GM19193 (cell line): Measurements from ENCODE around the gene RBM45.

Experiments used
- POLR2A ChIP-seq: IDR thresholded peaks from 4 replicates; pipeline ENCODE4 v1.6.1; 2011; ENCODE audit not compliant: insufficient read depth, insufficient read length; ENCODE audit errors: extremely low read depth

RBM45 gene

DNA sequence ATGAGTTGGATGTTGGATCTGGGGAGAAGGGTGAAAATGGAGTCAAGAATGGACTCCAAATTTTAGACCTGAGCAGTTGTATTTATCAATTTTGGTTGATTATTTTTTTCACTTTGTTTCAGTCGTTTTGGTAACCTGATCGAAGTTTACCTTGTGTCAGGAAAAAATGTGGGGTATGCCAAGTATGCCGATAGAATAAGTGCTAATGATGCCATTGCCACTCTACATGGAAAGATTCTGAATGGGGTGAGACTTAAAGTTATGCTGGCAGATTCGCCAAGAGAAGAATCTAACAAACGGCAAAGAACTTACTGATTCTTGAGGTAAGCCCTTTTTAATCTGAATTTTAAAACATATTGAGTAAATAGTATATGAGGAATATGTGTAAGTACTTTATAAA lies 13.6 kb downstream of the RBM45 start:
- TF ChIP-seq POLR2A: no peak

DNA sequence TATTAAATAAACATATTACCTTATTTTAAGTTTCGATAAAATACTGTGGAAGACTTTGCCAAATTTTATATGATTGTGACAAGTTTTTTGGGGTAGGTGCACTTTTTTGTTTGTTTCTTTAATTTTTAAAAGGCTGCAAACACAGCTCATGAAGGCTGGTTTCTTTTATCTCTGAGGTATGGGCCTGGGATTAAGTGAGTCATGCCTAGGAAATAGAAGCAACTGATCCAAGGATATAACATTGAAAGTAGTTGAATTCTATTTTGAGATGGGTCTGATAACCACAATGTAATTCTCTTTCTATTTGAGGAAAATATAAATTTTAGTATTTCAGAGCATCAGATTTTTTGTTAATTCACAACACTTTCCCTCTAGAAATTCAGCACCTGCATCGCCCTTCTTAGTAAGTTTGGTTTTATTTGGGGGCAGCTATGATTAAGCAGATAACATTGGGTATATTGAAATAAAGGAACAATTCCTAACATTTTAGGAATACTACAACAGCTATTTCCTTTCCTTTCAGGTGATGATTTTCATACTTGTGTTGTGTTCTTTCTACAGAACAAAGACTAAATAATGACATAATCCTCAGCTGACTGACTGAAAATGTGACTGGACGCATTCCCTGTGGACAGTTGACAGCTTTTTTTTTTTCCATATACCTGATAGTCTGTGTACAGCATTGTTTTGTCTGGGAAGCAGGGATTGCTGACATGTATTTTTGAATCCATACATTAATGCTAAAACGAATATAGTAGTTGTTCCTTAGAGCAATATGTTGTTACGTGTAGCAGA lies 16.8 kb downstream of the RBM45 start:
- TF ChIP-seq POLR2A: no peak

DNA sequence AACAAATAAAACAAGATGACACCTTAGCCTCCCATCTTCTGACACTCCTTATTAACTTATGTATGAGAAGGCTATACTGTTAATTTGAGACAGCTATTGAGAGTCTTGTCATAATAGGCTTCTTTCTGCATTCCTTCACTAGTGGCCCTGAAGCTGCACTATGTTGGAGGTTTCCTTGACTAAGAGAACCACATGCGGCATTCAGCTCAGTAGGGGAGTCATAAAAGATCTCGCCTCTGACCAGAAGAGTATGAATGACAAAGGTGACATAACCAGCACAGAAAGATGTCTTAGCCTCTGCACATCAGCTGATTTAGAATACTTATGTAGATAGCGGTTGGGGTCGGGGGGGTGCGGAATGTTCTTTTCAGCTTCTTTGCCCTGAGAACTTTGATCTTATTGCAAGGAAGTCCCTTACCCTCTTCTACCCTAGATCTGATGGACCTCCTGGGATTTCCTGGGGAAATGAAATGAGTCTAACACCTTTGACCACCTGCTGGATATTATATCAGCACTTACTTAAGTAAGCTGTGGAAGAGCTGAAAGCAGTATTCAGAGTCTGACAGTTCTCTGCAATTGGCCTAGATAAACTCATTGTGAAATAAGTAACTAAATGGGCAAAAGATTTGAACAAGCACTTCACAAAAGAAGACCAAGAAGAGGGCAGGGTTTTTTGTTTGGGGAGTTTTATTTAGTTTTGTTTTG lies 24.2 kb downstream of the RBM45 start:
- TF ChIP-seq POLR2A: no peak

DNA sequence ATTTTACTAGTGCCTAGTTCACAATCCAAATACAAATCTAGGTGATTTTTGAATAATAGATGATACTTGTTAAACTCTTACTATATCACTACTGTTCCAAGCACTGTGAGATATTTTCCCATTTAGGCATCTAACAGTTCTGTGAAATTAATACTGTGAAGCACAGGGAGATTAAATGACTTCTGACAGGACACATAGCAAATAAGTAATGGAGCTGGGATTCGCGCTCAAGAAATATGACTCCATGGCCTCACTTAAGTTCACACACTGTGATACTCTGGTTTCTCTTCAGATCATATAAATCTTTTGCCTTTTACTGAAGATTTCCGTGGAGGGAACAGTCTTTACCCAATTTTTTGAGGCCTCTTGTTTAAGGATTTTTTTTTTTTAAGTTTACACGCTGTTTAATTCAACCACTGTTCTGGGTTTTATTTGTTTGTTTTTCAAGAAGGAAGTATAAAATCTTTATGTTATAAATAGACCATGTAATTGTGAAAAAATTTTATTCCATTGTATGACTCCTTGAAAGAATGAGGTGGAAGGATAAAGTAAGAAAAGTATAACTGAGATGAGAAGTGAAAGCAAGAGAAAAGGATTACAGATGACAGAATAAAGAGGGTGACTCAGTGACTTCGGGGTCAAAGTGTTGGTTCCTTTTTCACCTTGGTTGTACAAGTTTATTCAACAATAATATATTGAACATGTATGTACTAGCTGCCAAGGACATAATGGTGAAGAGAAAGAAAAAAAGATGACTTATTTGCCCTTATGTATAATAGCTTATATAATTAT lies 30.2 kb downstream of the RBM45 start:
- TF ChIP-seq POLR2A: no peak

DNA sequence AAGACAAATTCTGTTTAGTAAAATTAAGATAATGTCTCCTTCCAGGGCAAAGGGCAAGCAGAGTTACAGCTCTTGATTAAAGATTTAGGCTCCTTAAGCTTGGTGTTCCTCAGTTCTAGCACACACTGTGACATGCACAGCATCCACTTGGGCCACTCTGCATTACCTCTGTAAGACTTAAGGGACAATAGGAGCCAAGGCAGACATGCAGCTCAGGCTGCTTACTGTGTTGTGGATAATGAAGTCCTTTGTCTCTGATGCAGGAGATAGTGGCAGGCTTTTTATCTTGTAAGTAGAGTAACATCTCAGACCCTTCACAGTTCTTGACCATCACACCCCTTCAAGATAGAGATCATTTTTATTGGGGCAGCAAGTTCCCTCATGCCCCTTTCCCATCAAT lies 31.2 kb downstream of the RBM45 start:
- no peak for TF ChIP-seq POLR2A

DNA sequence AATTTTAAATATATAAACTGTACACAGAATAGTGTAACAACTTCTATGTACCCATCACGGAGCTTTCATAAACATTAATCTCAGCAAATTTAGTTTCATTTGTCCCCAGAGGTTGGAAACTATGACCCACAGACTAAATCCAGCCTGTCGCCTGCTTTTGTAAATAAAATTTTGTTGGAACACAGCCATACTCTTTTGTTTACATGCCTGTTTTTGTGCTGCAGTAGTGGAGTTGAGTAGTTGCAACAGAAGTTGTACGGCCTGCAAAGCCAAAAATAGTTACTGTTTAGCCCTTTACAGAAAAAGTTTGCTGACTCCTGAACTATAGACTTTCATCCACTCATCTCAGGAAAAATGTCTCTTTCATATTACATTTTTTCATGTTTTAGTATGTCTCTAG lies 39.8 kb downstream of the RBM45 start:
- TF ChIP-seq POLR2A: no peak

DNA sequence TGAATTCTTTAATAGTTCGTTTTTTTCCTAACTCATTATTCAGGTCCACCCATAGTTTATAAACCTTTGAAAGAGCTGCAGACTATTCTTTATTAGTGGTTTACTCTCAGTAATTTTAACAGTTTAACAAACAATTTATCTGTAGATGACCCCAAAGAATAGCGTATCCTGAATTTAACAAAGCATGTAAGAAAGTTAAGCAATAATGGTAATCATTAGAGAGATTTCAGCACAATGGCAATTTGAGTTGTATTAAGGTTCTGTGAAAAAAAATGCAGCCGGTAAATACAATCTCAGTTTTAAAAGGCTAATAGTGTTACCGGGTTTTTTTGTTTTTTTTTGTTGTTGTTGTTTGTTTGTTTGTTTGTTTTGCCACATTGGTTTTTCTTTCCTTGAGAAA lies 40.3 kb downstream of the RBM45 start:
- TF ChIP-seq POLR2A: no peak

DNA sequence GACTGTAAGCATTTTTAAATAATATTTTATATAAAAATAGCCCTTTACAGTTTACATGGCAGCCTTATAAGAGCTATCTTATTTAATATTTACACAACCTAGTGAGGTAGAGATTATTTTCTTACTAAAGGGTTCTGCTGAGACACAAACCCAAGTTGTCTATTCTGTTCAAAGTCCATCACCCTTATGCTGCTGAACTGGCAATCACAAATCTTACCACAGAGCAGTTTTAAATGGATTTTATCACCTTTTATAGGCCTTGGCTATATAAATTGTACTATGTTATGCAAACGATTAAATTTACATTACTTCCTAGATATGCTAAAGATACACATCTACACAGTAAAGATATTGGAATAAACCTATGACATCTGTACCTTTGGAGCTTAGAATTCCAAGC lies 40.7 kb downstream of the RBM45 start:
- TF ChIP-seq POLR2A: no peak

DNA sequence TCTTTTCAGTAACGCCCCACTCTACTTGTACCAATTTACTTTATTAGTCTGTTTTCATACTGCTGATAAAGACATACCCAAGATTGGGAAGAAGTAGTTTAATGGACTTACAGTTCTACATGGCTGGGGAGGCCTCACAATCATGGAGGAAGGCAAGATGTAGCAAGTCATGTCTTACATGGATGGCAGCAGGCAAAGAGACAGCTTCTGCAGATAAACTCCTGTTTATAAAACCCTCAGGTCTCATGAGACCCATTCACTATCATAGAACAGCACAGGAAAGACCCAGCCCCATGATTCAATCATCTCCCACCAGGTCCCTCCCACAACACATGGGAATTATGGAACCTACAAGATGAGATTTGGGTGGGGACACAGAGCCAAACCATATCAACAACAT lies 43.3 kb downstream of the RBM45 start:
- no peak for TF ChIP-seq POLR2A

DNA sequence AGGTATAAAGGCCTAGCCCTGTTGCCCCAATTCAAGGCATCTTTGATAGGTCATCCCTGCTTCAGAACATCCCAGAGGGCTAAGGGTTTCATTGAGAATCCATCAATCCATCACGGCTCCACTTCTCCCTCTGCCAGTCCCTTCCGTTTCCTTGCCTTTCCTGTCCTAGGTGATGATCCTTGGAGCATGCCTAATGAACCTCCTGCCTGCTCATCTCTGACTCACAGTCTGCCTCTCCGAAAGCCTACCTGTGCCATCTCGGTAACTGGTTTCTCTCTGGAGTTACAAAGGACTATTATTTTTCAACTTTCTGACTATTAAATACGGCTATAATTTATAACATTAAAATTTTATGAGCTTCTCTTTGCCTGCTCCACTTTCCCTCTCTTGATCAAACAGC lies 45.3 kb downstream of the RBM45 start:
- TF ChIP-seq POLR2A: no peak

DNA sequence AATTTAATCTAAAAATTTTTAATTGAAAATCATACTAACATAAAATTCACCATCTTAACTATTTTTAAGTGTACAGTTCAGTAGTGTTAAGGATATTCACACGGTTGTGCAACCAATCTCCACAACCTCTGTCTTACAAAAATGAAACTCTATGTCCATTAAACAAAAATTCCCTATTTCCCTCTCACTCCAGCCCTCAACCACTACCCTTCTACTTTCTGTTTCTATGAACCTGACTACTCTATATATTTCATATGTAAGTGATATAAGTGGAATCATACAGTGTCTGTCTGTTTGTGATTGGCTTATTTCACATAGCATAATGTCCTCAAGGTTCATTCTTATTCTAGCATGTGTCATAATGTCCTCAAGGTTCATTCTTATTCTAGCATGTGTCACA lies 47.7 kb downstream of the RBM45 start:
- no peak for TF ChIP-seq POLR2A

DNA sequence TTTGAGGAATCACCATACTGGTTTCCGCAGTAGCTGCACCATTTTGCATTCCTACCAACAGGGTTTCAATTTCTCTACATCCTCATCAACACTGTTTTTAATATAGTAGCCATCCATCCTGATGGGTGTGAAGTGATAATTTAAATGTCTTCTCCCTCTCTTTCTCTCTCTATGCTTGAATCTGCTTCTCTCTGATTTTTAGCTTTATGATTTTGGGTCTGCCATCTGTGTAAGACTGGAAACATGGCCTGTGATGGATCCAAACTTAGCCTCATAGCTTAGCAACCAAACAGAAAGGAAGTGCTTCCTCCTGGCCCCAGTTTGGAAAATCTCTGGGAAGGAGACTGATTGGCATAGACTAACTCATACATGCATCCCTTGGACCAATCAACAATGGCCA lies 48.4 kb downstream of the RBM45 start:
- no peak for TF ChIP-seq POLR2A

DNA sequence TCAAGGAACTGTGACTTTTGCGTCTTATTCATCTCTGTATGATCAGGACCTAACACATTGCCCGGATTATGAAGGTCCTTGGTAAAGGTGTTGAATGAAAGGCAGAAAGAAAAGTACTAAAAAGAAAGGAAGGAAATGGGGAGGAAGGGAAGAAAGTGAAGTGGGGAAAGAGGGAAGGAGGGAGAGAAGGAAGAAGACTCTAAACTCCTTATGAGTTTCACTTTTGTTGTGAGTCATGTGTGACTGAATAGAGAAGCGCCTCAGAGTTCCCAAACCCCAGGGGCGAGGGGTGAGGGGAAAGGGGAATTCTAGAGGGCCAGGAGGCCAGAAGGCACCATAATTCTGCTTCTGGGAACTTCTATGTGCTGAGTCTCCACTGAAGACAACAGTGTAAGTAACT lies 51.2 kb downstream of the RBM45 start:
- TF ChIP-seq POLR2A: no peak

DNA sequence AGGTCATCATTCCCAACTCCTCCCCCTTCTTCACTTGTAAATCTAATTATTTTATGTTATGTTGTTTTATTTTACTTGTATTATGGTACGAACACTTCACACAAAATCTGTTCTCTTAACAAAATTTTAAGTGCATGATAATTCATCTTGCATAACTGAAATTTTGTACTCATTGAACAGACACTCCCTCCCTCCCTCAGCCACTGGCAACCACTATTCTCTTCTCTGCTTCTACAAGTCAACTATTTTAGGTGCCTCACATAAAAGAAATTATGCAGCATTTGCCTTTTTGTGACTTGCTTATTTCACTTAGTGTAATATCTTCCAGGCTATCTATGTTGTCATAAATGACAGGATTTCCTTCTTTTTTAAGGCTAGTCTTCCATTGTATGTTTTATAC lies 51.7 kb downstream of the RBM45 start:
- TF ChIP-seq POLR2A: no peak

DNA sequence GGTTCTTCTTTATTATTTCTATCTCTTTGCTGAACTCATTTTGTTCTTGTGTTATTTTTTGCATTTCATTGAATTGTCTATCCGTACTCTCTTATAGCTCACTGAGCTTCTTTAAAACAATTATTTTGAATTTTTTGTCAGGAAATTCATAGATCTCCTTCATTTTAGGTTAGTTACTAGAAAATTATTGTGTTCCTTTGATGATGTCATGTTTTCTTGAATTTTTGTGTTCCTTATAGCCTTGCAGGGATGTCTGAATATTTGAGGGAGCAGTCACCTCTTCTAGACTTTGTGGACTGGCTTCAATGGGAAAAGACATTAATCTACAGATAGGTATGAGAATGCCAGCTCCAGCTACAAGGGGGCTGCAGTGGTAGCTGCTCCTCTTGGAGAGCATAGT lies 61.4 kb downstream of the RBM45 start:
- TF ChIP-seq POLR2A: no peak
